NCI-H2029 treated with DMSO at 0.1 percent for 48 hours (cell line): ENCODE measurements around the gene SLC19A1.

Experiments used
- DNase-seq: peaks from one replicate; lab custom pipeline; 2025; lab: John Stamatoyannopoulos, UW

Gene SLC19A1

GRCh38 chr21:45545236-45545570 is 3.0 kb upstream of the SLC19A1 start:
- DNase-seq: no peak

- DNase-seq: no peak
These were observed 2.4 kb upstream of the SLC19A1 start for GRCh38 chr21:45544449-45545235.

GRCh38 chr21:45543710-45544448 is 1.6 kb upstream of the SLC19A1 start:
- DNase-seq: no peak

GRCh38 chr21:45543371-45543709 is 1.1 kb upstream of the SLC19A1 start:
- DNase-seq: no peak

- DNase-seq: no peak
These were observed 579 bp upstream of the SLC19A1 start for GRCh38 chr21:45542667-45543370.

GRCh38 chr21:45541221-45542039 is 810 bp downstream of the SLC19A1 start:
- DNase-seq: no peak

- DNase-seq: no peak
These were observed 1.7 kb downstream of the SLC19A1 start for GRCh38 chr21:45540601-45540970.

- DNase-seq: no peak
These were observed 2.2 kb downstream of the SLC19A1 start for GRCh38 chr21:45539796-45540600.

GRCh38 chr21:45539046-45539795 is 3.0 kb downstream of the SLC19A1 start:
- DNase-seq: no peak

GRCh38 chr21:45538381-45539045 is 3.7 kb downstream of the SLC19A1 start:
- DNase-seq: no peak

- DNase-seq: no peak
These were observed 4.4 kb downstream of the SLC19A1 start for GRCh38 chr21:45537746-45538291.

GRCh38 chr21:45537111-45537745 is 5.0 kb downstream of the SLC19A1 start:
- DNase-seq: no peak

- DNase-seq: no peak
These were observed 5.7 kb downstream of the SLC19A1 start for GRCh38 chr21:45536301-45537081.

GRCh38 chr21:45535341-45536081 is 6.7 kb downstream of the SLC19A1 start:
- no peak for DNase-seq

- no peak for DNase-seq
These were observed 7.5 kb downstream of the SLC19A1 start for GRCh38 chr21:45534636-45535331.

GRCh38 chr21:45533846-45534635 is 8.2 kb downstream of the SLC19A1 start:
- no peak for DNase-seq
